Loucy (cell line): ENCODE measurements around the gene VANGL1.

Experiments
- H2AFZ ChIP-seq: fragments of 200-600 bp; sonication (generic); 2 replicates; pipeline ENCODE4 v1.6.0; 2016; ENCODE audit warnings: antibody characterized with exemption, mild to moderate bottlenecking, low read length, moderate library complexity
- H3F3A ChIP-seq: fragments of 200-600 bp; 2 replicates; pipeline ENCODE4 v1.6.0; 2016; ENCODE audit warnings: antibody characterized with exemption, low read depth, mild to moderate bottlenecking
- H3K27me3 ChIP-seq: fragments of 200-600 bp; sonication (generic); 2 replicates; pipeline ENCODE4 v1.6.1; 2014; ENCODE audit warnings: low read length, mild to moderate bottlenecking; ENCODE audit not compliant: insufficient read depth, poor library complexity, severe bottlenecking
- H3K36me3 ChIP-seq: fragments of 200-600 bp; sonication (generic); 2 replicates; pipeline ENCODE4 v1.6.1; 2016; ENCODE audit warnings: low read length; ENCODE audit not compliant: insufficient read depth
- H3K4me1 ChIP-seq: fragments of 200-600 bp; sonication (generic); 2 replicates; pipeline ENCODE4 v1.5.1; 2014; ENCODE audit warnings: low read length, mild to moderate bottlenecking; ENCODE audit not compliant: insufficient read depth, poor library complexity, severe bottlenecking
- H3K4me2 ChIP-seq: fragments of 200-600 bp; sonication (generic); 2 replicates; pipeline ENCODE4 v1.6.0; 2014; ENCODE audit warnings: antibody characterized with exemption, low read length, low read depth, mild to moderate bottlenecking; ENCODE audit not compliant: poor library complexity, severe bottlenecking
- H3K4me3 ChIP-seq: fragments of 200-600 bp; sonication (generic); 2 replicates; pipeline ENCODE4 v1.5.1; 2014; ENCODE audit warnings: low read length, mild to moderate bottlenecking, mixed read lengths; ENCODE audit not compliant: poor library complexity, severe bottlenecking
- H3K79me2 ChIP-seq: fragments of 200-600 bp; sonication (generic); 2 replicates; pipeline ENCODE4 v1.6.1; 2014; ENCODE audit warnings: low read length; ENCODE audit not compliant: insufficient read depth
- H3K9ac ChIP-seq: fragments of 200-600 bp; sonication (generic); 2 replicates; pipeline ENCODE4 v1.6.0; 2014; ENCODE audit warnings: mild to moderate bottlenecking, low read depth, low read length, moderate library complexity; ENCODE audit not compliant: poor library complexity, severe bottlenecking
- H3K9me2 ChIP-seq: fragments of 200-600 bp; sonication (generic); replicated peaks from 2 replicates; pipeline ENCODE4 v1.6.1; 2016; ENCODE audit warnings: low read depth, low read length, mixed read lengths
- H3K9me3 ChIP-seq: fragments of 200-600 bp; sonication (generic); 2 replicates; pipeline ENCODE4 v1.6.1; 2014; ENCODE audit warnings: mild to moderate bottlenecking, antibody characterized with exemption, low read length, low read depth; ENCODE audit not compliant: insufficient read depth
- H4K20me1 ChIP-seq: fragments of 200-600 bp; sonication (generic); 2 replicates; pipeline ENCODE4 v1.6.0; 2014; ENCODE audit warnings: antibody characterized with exemption, low read length, mild to moderate bottlenecking; ENCODE audit not compliant: insufficient read depth, poor library complexity, severe bottlenecking
- CTCF ChIP-seq: fragments of 200-600 bp; sonication (generic); conservative IDR thresholded peaks from 2 replicates; pipeline ENCODE4 v1.5.1; 2014; ENCODE audit warnings: mild to moderate bottlenecking, antibody characterized with exemption, low read length
- EZH2phosphoT487 ChIP-seq: fragments of 200-600 bp; IDR thresholded peaks from 2 replicates; pipeline ENCODE4 v1.6.1; 2018; ENCODE audit warnings: antibody characterized with exemption, mild to moderate bottlenecking, moderate library complexity, borderline replicate concordance

Gene VANGL1

GRCh38 chr1:115701090-115701489 lies 59.3 kb downstream of the VANGL1 start:
- no peak for TF ChIP-seq EZH2phosphoT487
- TF ChIP-seq CTCF: no peak
- no peaks in the 10 kb centered on the region for H3K27me3 ChIP-seq
- H3K4me3 ChIP-seq: no peak overlapping the region

DNA sequence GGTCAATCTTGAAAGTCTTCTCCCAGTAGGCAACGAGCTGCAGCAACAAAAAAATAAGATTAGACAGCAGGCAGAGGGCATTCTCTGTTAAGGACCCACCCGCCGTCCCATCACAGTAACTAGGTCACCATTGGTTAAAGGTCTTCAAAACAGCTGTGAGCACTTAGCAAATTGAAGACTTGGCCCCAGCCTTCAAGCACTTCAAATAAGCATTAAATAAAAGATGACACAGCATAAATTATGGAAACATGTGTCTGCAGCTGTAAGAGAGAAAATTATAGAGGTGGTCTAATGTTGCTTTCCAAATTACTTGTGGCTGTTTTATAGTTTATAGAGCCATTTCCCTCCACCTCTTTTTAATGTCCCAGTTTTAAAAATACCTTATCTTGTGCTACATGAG lies 61.2 kb downstream of the VANGL1 start:
- H3K36me3 ChIP-seq: no peaks in the 10 kb centered on the region
- no peaks in the 10 kb centered on the region for H3K79me2 ChIP-seq
- H3K9me3 ChIP-seq: no peaks in the 10 kb centered on the region
- no peaks in the 10 kb centered on the region for H3F3A ChIP-seq
- no peak overlapping the region for H2AFZ ChIP-seq
- H3K4me1 ChIP-seq: peaks cover 33% of the 10 kb centered on the region
- no peak overlapping the region for H3K9ac ChIP-seq
- no peaks in the 10 kb centered on the region for H3K27me3 ChIP-seq
- no peaks in the 10 kb centered on the region for H3K9me2 ChIP-seq
- no peak overlapping the region for H3K4me2 ChIP-seq
- no peaks in the 10 kb centered on the region for H4K20me1 ChIP-seq
- TF ChIP-seq CTCF: no peak
- TF ChIP-seq EZH2phosphoT487: no peak
- H3K4me3 ChIP-seq: no peak overlapping the region

More at GRCh38 chr1:115701090-115701489, 59.3 kb downstream of the VANGL1 start:
- Histone ChIP-seq H3K4me2 (no peak overlapping the region), H3K9me2 (no peaks in the 10 kb centered on the region), H3K9me3 (no peaks in the 10 kb centered on the region), H3K36me3 (no peaks in the 10 kb centered on the region), H2AFZ (no peak overlapping the region), H3F3A (no peaks in the 10 kb centered on the region), H3K9ac (no peak overlapping the region), H3K79me2 (no peaks in the 10 kb centered on the region), H4K20me1 (no peaks in the 10 kb centered on the region), H3K4me1 (peaks cover 27% of the 10 kb centered on the region)

GRCh38 chr1:115705085-115705951 lies 63.5 kb downstream of the VANGL1 start:
- Histone ChIP-seq H3K4me3 (no peak overlapping the region), H3K4me2 (peak overlapping the region; percentile 1), H2AFZ (peak overlapping the region; percentile 14; the same call in 1 of the 2 replicates), H3F3A (no peaks in the 10 kb centered on the region), H4K20me1 (no peaks in the 10 kb centered on the region), H3K4me1 (peaks cover 23% of the 10 kb centered on the region), H3K9me3 (no peaks in the 10 kb centered on the region), H3K36me3 (no peaks in the 10 kb centered on the region), H3K27me3 (no peaks in the 10 kb centered on the region), H3K9ac (peak overlapping the region; percentile 10), H3K9me2 (no peaks in the 10 kb centered on the region), H3K79me2 (no peaks in the 10 kb centered on the region)
- TF ChIP-seq EZH2phosphoT487 (no peak), CTCF (no peak)
